Heart left ventricle (tissue), 16 donors: ENCODE measurements around the gene ATXN7. TPM values are rescaled to one million over a fixed set of nuclear protein-coding genes. Genes with fewer than 3 reads are reported as not detected.

ENCODE experiments used
- ATAC-seq, 4 donors: fragments of 200-7000 bp; cut with Tn5 transposase; one replicate each; pipeline ENCODE4 v1.9.1; 2020 to 2022; ENCODE audit warnings: moderate library complexity in 4 of 4, mild to moderate bottlenecking in 3 of 4, moderate number of reproducible peaks in 1 of 4
- DNase-seq, 5 donors: peaks; one replicate each; pipeline ENCODE4 v3.0.0-alpha.2; 2020
- H3K27ac ChIP-seq, 12 donors: fragments of 200-600 bp; sonication (generic) in 4 of 12; one replicate each; pipeline versions ENCODE4 v1.5.0 to v1.8.0; 2016 to 2022; ENCODE audit warnings: mild to moderate bottlenecking in 2 of 12
- H3K27me3 ChIP-seq, 9 donors: fragments of 200-600 bp; sonication (generic) in 2 of 9; one replicate each; pipeline versions ENCODE4 v1.5.1 to v1.8.0; 2016 to 2022; ENCODE audit warnings: mild to moderate bottlenecking in 3 of 9
- H3K36me3 ChIP-seq, 9 donors: fragments of 200-600 bp; sonication (generic) in 2 of 9; one replicate each; pipeline versions ENCODE4 v1.5.0 to v1.8.0; 2018 to 2022; ENCODE audit warnings: mild to moderate bottlenecking in 2 of 9
- H3K4me1 ChIP-seq, 12 donors: fragments of 200-600 bp; sonication (generic) in 4 of 12; one replicate each; pipeline versions ENCODE4 v1.5.0 to v1.8.0; 2016 to 2022; ENCODE audit warnings: mild to moderate bottlenecking in 3 of 12
- H3K4me3 ChIP-seq, 12 donors: fragments of 200-600 bp; sonication (generic) in 4 of 12; one replicate each; pipeline versions ENCODE4 v1.5.0 to v1.8.0; 2017 to 2022; ENCODE audit warnings: mild to moderate bottlenecking in 9 of 12, moderate library complexity in 4 of 12
- H3K9me3 ChIP-seq, 12 donors: fragments of 200-600 bp; sonication (generic) in 4 of 12; one replicate each; pipeline versions ENCODE4 v1.5.0 to v1.8.0; 2016 to 2022; ENCODE audit warnings: mild to moderate bottlenecking in 1 of 12
- POLR2A ChIP-seq, 2 donors: fragments of 450-650 bp; IDR thresholded peaks; one replicate each; pipeline ENCODE4 v1.6.1; 2017; ENCODE audit warnings: antibody characterized with exemption in 2 of 2, mild to moderate bottlenecking in 2 of 2, moderate library complexity in 2 of 2
- WGBS, 4 donors: extraction: QIAGEN DNeasy Blood & Tissue Kit in 2 of 4; methylation state at CpG; one replicate each; pipeline versions ENCODE4 v1.1.5 to v1.1.7; 2013 to 2018; 5-methylcytosine and 5-hydroxymethylcytosine counted together
- intact Hi-C, 10 donors: fragments of 100-400 bp; cut with DNase I; formaldehyde crosslinking; loops; one replicate each; pipeline versions ENCODE4 v1.11.1 to v1.14.2; 2022
- long read RNA-seq, 3 donors: library from polyadenylated mRNA; unstranded; transcript quantifications; one replicate each; pipeline ENCODE4 v2.0.0, GENCODE V29; 2020 to 2021
- polyA plus RNA-seq, 2 donors: library from polyadenylated mRNA; stranded (reverse); fragments of 200-250 nt; gene quantifications; one replicate each; pipeline ENCODE4 v1.2.3, GENCODE V29; 2013
- total RNA-seq, 9 donors: library from RNA; depleted of rRNA in 2 of 9; stranded (reverse); fragments of >200 nt in 2 of 9; fragmentation: NEBNext Ultra II Directional in 3 of 9; extraction: Animal tissue kit (Norgen Biotek cat#: 25700) in 3 of 9; gene quantifications; one replicate each; pipeline versions ENCODE4 v1.1.0 to v1.2.4, GENCODE V29; 2016 to 2023
- TF ChIP-seq, protein P1 (sequence below), 12 donors: fragments of 200-600 bp; sonication (generic) in 4 of 12; IDR thresholded peaks; one replicate each; pipeline versions ENCODE4 v1.5.0 to v1.8.0; 2018 to 2022; ENCODE audit warnings: antibody characterized with exemption in 12 of 12, mild to moderate bottlenecking in 5 of 12
- donor health status: ischemic (EF 13 %, LVEDD 7.1; RV severe dilation, severe dysfunction).
- donor health status: healthy with polysubstance abuse.
- donor health status: DM: no; HTN: yes; CAD: no.
- donor health status: DM: no; HTN: no; CAD: no.
- donor health status: ischemic (EF 25% LVEDD 6.9; RV normal size, moderate dysfunction).
- donor health status: ischemic (EF 25% LVEDD 5.7; RV mildly dilated, moderate dysfunction).
- donor health status: healthy.
- donor health status: DM: yes; HTN: yes; CAD: no.
- donor health status: ischemic (EF 35%, LVEDD 5.7; RV mildly dilated, moderate dysfunction).
- donor health status: nonischemic (EF 11% LVEDD 7.7; RV severe dilation, severe dysfunction).
- donor health status: DM: yes; HTN: yes; CAD: no.
- donor health status: PGD.
- donor health status: ischemic (EF 29% LVEDD 5.4; RV normal size, mild dysfunction).
- donor health status: nonischemic (EF 23%, LVEDD 6.1; RV moderate dilation, normal function).

ATXN7 gene, protein sequence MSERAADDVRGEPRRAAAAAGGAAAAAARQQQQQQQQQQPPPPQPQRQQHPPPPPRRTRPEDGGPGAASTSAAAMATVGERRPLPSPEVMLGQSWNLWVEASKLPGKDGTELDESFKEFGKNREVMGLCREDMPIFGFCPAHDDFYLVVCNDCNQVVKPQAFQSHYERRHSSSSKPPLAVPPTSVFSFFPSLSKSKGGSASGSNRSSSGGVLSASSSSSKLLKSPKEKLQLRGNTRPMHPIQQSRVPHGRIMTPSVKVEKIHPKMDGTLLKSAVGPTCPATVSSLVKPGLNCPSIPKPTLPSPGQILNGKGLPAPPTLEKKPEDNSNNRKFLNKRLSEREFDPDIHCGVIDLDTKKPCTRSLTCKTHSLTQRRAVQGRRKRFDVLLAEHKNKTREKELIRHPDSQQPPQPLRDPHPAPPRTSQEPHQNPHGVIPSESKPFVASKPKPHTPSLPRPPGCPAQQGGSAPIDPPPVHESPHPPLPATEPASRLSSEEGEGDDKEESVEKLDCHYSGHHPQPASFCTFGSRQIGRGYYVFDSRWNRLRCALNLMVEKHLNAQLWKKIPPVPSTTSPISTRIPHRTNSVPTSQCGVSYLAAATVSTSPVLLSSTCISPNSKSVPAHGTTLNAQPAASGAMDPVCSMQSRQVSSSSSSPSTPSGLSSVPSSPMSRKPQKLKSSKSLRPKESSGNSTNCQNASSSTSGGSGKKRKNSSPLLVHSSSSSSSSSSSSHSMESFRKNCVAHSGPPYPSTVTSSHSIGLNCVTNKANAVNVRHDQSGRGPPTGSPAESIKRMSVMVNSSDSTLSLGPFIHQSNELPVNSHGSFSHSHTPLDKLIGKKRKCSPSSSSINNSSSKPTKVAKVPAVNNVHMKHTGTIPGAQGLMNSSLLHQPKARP
- total RNA-seq: 10 to 100 TPM in 7 of 9 donors, 1 to 10 TPM in 2; 9.6 to 31.4 (median 21.2) TPM
- polyA plus RNA-seq: 1 to 10 TPM; 4.5 to 5.0 TPM
- long read RNA-seq, donor 1, partial matches to known transcripts: 1 of 3 reads
- long read RNA-seq, donor 1, other reads (novel, unspliced or antisense): 1 of 3 reads
- long read RNA-seq, donor 2, partial matches to known transcripts: 0 of 2 reads
- long read RNA-seq, donor 2, other reads (novel, unspliced or antisense): 0 of 2 reads
- long read RNA-seq, donor 3, partial matches to known transcripts: 0 of 2 reads
- long read RNA-seq, donor 3, other reads (novel, unspliced or antisense): 0 of 2 reads

DNA sequence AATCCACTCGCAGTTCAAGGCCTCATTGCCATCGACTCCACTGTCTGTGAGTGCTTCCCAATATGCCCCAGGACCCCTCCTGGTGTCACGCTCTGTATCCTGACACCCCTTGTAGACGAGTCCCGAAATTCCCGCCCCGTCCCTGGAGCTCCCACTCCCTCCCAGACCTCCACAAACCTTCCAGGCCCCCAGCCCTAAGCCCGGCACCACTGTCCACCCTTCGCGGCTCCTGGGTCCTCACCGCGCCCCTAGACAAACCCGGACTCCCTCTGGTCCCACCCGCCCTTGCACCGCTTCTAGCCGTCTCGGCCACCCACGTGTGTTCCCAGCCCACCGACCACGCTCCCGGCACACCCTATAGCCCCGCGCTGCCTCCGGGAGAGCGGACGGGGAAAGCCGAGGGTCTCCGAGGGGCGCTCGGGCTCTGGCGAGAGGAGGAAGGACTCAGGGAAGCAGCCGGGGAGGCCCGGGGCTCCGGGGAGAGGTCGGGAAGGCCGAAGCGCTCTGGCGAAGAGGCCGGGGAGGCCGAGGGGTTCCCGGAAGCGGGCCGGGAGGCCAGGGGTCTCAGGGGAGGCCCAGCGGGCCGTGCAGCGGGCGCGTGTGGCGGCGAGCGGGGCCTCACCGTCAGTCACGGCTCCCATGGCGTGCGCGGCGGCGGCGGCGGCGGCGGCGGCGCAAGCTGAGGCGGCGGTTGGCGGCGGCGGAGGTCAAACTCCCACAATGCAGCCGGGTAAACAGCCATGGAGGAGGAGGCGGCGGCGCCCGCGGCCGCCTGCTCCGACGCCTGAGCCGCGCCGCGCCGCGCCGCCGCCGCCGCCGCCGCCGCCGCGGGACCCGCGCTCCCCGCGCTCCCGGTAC lies at the start of gene ATXN7, which contains the start of gene THOC7:
Gene ATXN7 (plus strand): TSS at position 718 of the 858 bp plus-strand sequence. CDS start 48,732 bp downstream, outside the sequence.
Gene THOC7 (minus strand): TSS at position 656 of the 858 bp plus-strand sequence. CDS start 15 bp downstream, at position 641.
- 0 to 1% (median 1%) methylated on average over 36 to 98 of the region's 98 CpGs for WGBS, 4 donors
- peaks cover 3 to 22% (median 15%) of the 10 kb centered on the region in 12 donors for H3K4me1 ChIP-seq
- H3K4me3 ChIP-seq: peak within 1 kb of the TSS; percentile 90 to 99 (median 98)
- H3K27me3 ChIP-seq: no peaks in the 10 kb centered on the region
- peak; percentile 72 to 87 (median 78) for DNase-seq
- peak; percentile 45 to 90 (median 84) for ATAC-seq
- H3K27ac ChIP-seq: peak within 1 kb of the TSS; percentile 79 to 96 (median 92)
- H3K36me3 ChIP-seq: peaks cover 0 to 7% (median 0%) of the 10 kb centered on the region in 9 donors
- H3K9me3 ChIP-seq: no peaks in the 10 kb centered on the region
- intact Hi-C loops: loop anchor here in 8 of 10 donors (2.0 to 10.0 kb wide), 5 partner anchors 47 to 131 kb away; partner anchors contain the start of gene SCAANT1 (in 5 of the 8)
- TF ChIP-seq POLR2A (IDR thresholded peaks at IDR 0.05): no peak
- TF ChIP-seq, protein P1, sequence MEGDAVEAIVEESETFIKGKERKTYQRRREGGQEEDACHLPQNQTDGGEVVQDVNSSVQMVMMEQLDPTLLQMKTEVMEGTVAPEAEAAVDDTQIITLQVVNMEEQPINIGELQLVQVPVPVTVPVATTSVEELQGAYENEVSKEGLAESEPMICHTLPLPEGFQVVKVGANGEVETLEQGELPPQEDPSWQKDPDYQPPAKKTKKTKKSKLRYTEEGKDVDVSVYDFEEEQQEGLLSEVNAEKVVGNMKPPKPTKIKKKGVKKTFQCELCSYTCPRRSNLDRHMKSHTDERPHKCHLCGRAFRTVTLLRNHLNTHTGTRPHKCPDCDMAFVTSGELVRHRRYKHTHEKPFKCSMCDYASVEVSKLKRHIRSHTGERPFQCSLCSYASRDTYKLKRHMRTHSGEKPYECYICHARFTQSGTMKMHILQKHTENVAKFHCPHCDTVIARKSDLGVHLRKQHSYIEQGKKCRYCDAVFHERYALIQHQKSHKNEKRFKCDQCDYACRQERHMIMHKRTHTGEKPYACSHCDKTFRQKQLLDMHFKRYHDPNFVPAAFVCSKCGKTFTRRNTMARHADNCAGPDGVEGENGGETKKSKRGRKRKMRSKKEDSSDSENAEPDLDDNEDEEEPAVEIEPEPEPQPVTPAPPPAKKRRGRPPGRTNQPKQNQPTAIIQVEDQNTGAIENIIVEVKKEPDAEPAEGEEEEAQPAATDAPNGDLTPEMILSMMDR (IDR thresholded peaks at IDR 0.05): no peak

GRCh38 chr3:63814237-63814636 lies 49.4 kb upstream of the ATXN7 start:
- Histone ChIP-seq H3K27me3 (no peaks in the 10 kb centered on the region), H3K4me1 (peaks cover 0 to 3% (median 0%) of the 10 kb centered on the region in 12 donors), H3K4me3 (no peak overlapping the region), H3K27ac (no peak overlapping the region), H3K9me3 (no peaks in the 10 kb centered on the region), H3K36me3 (no peaks in the 10 kb centered on the region)
- 82 to 91% (median 88%) methylated on average over 3 of the region's 3 CpGs for WGBS, 4 donors
- no peak for ATAC-seq
- intact Hi-C loops: loop anchor here in 4 of 10 donors (10.0 kb wide), 1 partner anchor 1189 kb away; no protein-coding TSS in a partner anchor
- TF ChIP-seq POLR2A (IDR thresholded peaks at IDR 0.05): no peak
- TF ChIP-seq, protein P1 (IDR thresholded peaks at IDR 0.05): no peak
- no peak for DNase-seq

GRCh38 chr3:63817225-63817624 lies 46.4 kb upstream of the ATXN7 start:
- ATAC-seq (no peak), DNase-seq (no peak)
- WGBS, 4 donors: 89 to 94% (median 93%) methylated on average over 5 of the region's 5 CpGs
- H3K27ac ChIP-seq: no peak overlapping the region
- no peak for TF ChIP-seq POLR2A (IDR thresholded peaks at IDR 0.05)
- TF ChIP-seq, protein P1 (IDR thresholded peaks at IDR 0.05): no peak
- no peaks in the 10 kb centered on the region for H3K27me3 ChIP-seq
- H3K4me1 ChIP-seq: peaks cover 0 to 3% (median 0%) of the 10 kb centered on the region in 12 donors
- no peak overlapping the region for H3K4me3 ChIP-seq
- no peaks in the 10 kb centered on the region for H3K9me3 ChIP-seq
- no peaks in the 10 kb centered on the region for H3K36me3 ChIP-seq
- intact Hi-C loops: loop anchor here in 5 of 10 donors (5.0 to 10.0 kb wide), 2 partner anchors 1192 to 1195 kb away; no protein-coding TSS in a partner anchor
